ENCODE measurements around the gene KCNK4.
A peak's percentile ranks its signal among the peaks of the same experiment; 100 is the strongest.

Gene KCNK4

DNA sequence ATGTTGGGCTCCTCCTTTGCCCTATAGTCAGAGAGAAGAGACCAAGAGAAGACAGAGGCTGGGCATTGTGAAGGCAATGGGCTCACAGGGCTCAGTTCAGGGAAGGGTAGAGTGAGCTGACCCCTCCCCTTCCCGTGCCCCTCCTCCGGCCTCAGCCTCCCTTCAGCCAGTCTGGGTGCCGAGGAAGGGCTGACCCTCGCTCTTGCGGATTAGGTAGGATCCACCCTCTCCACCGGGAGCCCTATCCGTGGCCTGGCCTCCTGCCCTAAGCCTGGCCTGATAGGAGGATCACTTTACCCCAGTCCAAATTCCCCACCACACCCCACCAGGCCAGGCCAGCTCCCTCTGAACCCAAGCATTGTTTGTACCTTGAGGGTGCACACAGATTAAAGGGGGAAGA lies 42.5 kb upstream of the KCNK4 start:
- Histone ChIP-seq H3K9me3 (replicated peaks; ENCODE audit: low read length) (no peaks in the 10 kb centered on the region), H3K36me3 (ENCODE audit: insufficient read depth, low read length) (peaks cover 10% of the 10 kb centered on the region), H3K27me3 (ENCODE audit: control insufficient read depth, insufficient read depth, low read length) (no peaks in the 10 kb centered on the region), H3K4me1 (ENCODE audit: control insufficient read depth, insufficient read depth, low read length) (peaks cover 40% of the 10 kb centered on the region), H3K4me2 (ENCODE audit: low read length) (no peak overlapping the region), H3K9ac (ENCODE audit: low read depth, low read length) (no peak overlapping the region), H3K4me3 (ENCODE audit: low read length) (no peak overlapping the region)

DNA sequence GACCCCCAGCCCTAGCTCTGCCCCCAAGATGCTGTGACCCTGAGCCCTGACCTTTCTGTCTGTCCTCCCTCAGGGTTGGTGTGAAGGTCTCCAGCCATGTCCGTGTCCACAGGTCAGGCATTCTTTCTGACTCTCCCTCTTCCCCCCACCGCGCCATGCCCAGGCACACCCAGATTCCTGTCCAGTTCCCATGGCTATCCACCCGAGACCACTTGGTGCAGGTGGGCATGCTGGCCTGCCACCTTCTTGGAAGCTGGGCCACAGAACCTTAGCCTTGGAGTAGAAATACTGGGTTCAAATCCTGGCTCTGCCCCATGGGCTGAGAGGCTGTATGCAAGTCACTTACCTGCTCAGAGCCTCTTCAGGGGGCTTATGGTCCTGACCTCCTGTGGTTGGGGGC lies 42.1 kb upstream of the KCNK4 start:
- peaks cover 8% of the 10 kb centered on the region for H3K36me3 ChIP-seq (ENCODE audit: insufficient read depth, low read length)
- no peak overlapping the region for H3K9ac ChIP-seq (ENCODE audit: low read depth, low read length)
- H3K4me3 ChIP-seq (ENCODE audit: low read length) = no peak overlapping the region
- H3K4me2 ChIP-seq (ENCODE audit: low read length) = no peak overlapping the region
- no peaks in the 10 kb centered on the region for H3K27me3 ChIP-seq (ENCODE audit: control insufficient read depth, insufficient read depth, low read length)
- H3K9me3 ChIP-seq (replicated peaks; ENCODE audit: low read length) = no peaks in the 10 kb centered on the region
- H3K4me1 ChIP-seq (ENCODE audit: control insufficient read depth, insufficient read depth, low read length) = peaks cover 38% of the 10 kb centered on the region

DNA sequence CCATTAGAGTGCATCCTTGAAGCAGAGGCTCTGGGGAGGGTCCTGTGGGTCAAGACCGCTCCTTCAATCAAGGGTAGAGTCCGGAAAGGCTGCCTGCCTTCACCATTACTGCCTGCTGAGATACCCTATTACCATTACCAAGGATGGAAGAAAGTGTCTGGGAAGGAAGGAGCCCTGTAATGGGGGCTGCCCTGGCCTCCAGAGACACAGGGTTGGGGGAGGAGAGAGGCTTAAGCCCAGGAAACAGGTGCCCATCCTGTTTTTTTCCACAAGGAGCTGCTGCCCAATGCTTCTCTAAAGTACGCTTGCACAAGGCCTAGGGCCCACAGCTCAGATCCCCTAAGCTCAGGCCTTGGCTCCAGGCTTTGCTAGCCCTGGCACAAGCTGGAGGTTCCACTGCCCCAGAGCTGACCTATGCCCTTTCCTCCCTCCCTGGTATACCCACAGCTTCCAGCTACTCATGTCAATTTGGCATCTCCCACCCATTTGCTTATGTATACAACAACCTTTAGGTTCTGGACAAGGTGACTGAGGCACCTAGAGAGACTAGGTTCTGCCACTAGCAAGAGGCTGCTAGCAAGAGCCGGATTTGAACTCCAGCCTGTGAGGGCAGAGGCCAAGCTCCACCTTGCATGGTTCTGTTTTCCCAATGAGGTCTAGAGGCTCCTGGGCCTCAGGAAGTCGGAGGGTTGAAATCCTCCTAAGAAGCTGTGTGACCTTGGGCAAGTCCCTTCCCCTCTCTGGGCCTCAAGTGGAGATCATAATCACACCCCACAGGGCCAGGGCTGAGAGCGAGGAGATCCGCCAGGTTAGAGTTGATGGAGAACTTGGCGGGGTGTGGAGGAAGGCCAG lies 41.3 kb upstream of the KCNK4 start:
- H3K36me3 ChIP-seq (ENCODE audit: insufficient read depth, low read length) = peaks cover 12% of the 10 kb centered on the region
- H3K9ac ChIP-seq (ENCODE audit: low read depth, low read length) = no peak overlapping the region
- H3K4me1 ChIP-seq (ENCODE audit: control insufficient read depth, insufficient read depth, low read length) = peaks cover 34% of the 10 kb centered on the region
- H3K4me3 ChIP-seq (ENCODE audit: low read length) = no peak overlapping the region
- no peaks in the 10 kb centered on the region for H3K27me3 ChIP-seq (ENCODE audit: control insufficient read depth, insufficient read depth, low read length)
- no peak overlapping the region for H3K4me2 ChIP-seq (ENCODE audit: low read length)
- no peaks in the 10 kb centered on the region for H3K9me3 ChIP-seq (replicated peaks; ENCODE audit: low read length)

DNA sequence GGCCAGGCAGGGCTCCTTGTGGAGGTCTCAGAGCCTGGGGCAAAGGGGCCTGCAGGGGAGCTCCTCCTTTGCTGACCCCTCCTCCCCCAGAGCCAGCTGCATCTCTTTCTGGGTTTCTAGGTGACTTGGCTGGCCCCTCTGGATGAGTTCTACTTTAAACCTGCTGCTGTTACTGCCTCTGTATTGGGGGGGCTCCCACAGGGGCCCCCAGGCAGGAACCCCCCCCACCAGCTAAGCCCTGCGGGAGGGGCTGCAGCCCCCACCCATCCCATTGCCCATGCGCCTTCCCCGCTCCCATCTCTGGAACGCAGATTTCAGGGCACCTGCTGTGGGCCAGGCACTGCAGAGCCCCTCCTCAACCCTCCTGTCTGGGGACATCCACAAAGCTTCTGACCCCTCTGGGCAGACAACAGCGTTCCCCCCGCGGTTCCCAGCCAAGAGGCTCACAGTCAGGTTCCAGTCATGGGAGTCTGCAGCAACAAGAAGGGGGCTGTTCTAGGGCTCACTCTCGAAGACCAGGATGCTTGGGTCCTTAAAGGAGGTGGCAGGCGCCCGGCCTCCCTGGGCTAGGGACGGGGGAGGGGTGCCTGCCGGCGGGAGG lies 40.6 kb upstream of the KCNK4 start:
- Histone ChIP-seq H3K9ac (ENCODE audit: low read depth, low read length) (peak overlapping the region; percentile 62), H3K9me3 (replicated peaks; ENCODE audit: low read length) (no peaks in the 10 kb centered on the region), H3K27me3 (ENCODE audit: control insufficient read depth, insufficient read depth, low read length) (no peaks in the 10 kb centered on the region), H3K4me1 (ENCODE audit: control insufficient read depth, insufficient read depth, low read length) (peaks cover 28% of the 10 kb centered on the region), H3K4me3 (ENCODE audit: low read length) (peak overlapping the region; percentile 92), H3K36me3 (ENCODE audit: insufficient read depth, low read length) (peaks cover 15% of the 10 kb centered on the region), H3K4me2 (ENCODE audit: low read length) (peak overlapping the region; percentile 88)

GRCh38 chr11:64251016-64251752 lies 39.9 kb upstream of the KCNK4 start, which contains the start of gene PLCB3:
Gene PLCB3, plus strand, starts transcription at chr11:64251530. Its CDS starts 120 bp downstream, at chr11:64251650.
- peaks cover 28% of the 10 kb centered on the region for H3K4me1 ChIP-seq (ENCODE audit: control insufficient read depth, insufficient read depth, low read length)
- peak within 1 kb of the TSS; percentile 92 for H3K4me3 ChIP-seq (ENCODE audit: low read length)
- peak within 1 kb of the TSS; percentile 88 for H3K4me2 ChIP-seq (ENCODE audit: low read length)
- H3K9me3 ChIP-seq (replicated peaks; ENCODE audit: low read length) = no peaks in the 10 kb centered on the region
- no peaks in the 10 kb centered on the region for H3K27me3 ChIP-seq (ENCODE audit: control insufficient read depth, insufficient read depth, low read length)
- H3K9ac ChIP-seq (ENCODE audit: low read depth, low read length) = peak within 1 kb of the TSS; percentile 93
- H3K36me3 ChIP-seq (ENCODE audit: insufficient read depth, low read length) = peaks cover 22% of the 10 kb centered on the region

DNA sequence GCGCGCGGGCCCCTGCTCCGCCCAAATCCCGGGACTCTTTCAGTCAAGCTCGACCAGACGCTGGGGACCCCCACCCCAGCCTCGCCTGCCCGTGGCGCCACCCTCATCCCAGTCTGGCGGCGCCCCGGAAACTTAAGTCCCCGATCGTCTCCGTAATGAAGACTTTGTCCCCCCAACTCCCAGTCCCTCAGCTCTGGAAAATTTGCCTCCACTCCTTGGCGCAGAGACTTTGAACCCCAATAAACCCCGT lies 39.4 kb upstream of the KCNK4 start:
- Histone ChIP-seq H3K9ac (ENCODE audit: low read depth, low read length) (peak overlapping the region; percentile 93), H3K4me2 (ENCODE audit: low read length) (peak overlapping the region; percentile 88), H3K9me3 (replicated peaks; ENCODE audit: low read length) (no peaks in the 10 kb centered on the region), H3K36me3 (ENCODE audit: insufficient read depth, low read length) (peaks cover 27% of the 10 kb centered on the region), H3K27me3 (ENCODE audit: control insufficient read depth, insufficient read depth, low read length) (no peaks in the 10 kb centered on the region), H3K4me1 (ENCODE audit: control insufficient read depth, insufficient read depth, low read length) (peaks cover 28% of the 10 kb centered on the region), H3K4me3 (ENCODE audit: low read length) (peak overlapping the region; percentile 92)

- Histone ChIP-seq H3K9ac (ENCODE audit: low read depth, low read length) (peak overlapping the region; percentile 93), H3K4me3 (ENCODE audit: low read length) (peak overlapping the region; percentile 92), H3K4me2 (ENCODE audit: low read length) (peak overlapping the region; percentile 88), H3K36me3 (ENCODE audit: insufficient read depth, low read length) (peaks cover 30% of the 10 kb centered on the region), H3K9me3 (replicated peaks; ENCODE audit: low read length) (no peaks in the 10 kb centered on the region), H3K27me3 (ENCODE audit: control insufficient read depth, insufficient read depth, low read length) (no peaks in the 10 kb centered on the region), H3K4me1 (ENCODE audit: control insufficient read depth, insufficient read depth, low read length) (peaks cover 24% of the 10 kb centered on the region)
Measured at GRCh38 chr11:64252003-64252872, 38.9 kb upstream of the KCNK4 start.

DNA sequence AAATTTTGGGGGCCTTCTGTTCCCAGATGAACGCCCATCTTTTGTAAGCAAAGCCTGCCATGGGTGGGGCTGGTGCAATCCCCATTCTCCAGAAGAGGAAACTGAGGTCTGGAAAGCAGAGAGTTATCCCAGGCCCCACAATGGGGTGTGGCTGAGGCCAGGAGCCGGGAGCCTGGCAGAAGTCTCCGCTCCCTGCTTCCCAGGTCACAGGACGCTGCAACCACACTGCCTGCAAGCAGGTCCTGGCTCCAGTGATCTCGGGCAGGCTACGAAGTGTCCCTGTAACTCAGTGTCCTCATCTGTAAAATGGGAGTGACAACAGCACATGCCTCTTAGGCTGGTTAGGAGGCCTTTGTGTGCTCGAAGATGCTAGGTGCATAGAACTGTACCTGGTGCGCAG lies 38.1 kb upstream of the KCNK4 start:
- Histone ChIP-seq H3K4me3 (ENCODE audit: low read length) (peak overlapping the region; percentile 92), H3K36me3 (ENCODE audit: insufficient read depth, low read length) (peaks cover 34% of the 10 kb centered on the region), H3K9ac (ENCODE audit: low read depth, low read length) (peak overlapping the region; percentile 93), H3K4me1 (ENCODE audit: control insufficient read depth, insufficient read depth, low read length) (peaks cover 18% of the 10 kb centered on the region), H3K9me3 (replicated peaks; ENCODE audit: low read length) (no peaks in the 10 kb centered on the region), H3K4me2 (ENCODE audit: low read length) (peak overlapping the region; percentile 88), H3K27me3 (ENCODE audit: control insufficient read depth, insufficient read depth, low read length) (no peaks in the 10 kb centered on the region)

GRCh38 chr11:64253481-64253880 lies 37.6 kb upstream of the KCNK4 start:
- no peaks in the 10 kb centered on the region for H3K9me3 ChIP-seq (replicated peaks; ENCODE audit: low read length)
- H3K4me2 ChIP-seq (ENCODE audit: low read length) = peak overlapping the region; percentile 88
- no peaks in the 10 kb centered on the region for H3K27me3 ChIP-seq (ENCODE audit: control insufficient read depth, insufficient read depth, low read length)
- peaks cover 18% of the 10 kb centered on the region for H3K4me1 ChIP-seq (ENCODE audit: control insufficient read depth, insufficient read depth, low read length)
- peak overlapping the region; percentile 32 for H3K9ac ChIP-seq (ENCODE audit: low read depth, low read length)
- H3K4me3 ChIP-seq (ENCODE audit: low read length) = peak overlapping the region; percentile 92
- H3K36me3 ChIP-seq (ENCODE audit: insufficient read depth, low read length) = peaks cover 38% of the 10 kb centered on the region

GRCh38 chr11:64254326-64254725 lies 36.8 kb upstream of the KCNK4 start:
- Histone ChIP-seq H3K4me1 (ENCODE audit: control insufficient read depth, insufficient read depth, low read length) (peaks cover 18% of the 10 kb centered on the region), H3K27me3 (ENCODE audit: control insufficient read depth, insufficient read depth, low read length) (no peaks in the 10 kb centered on the region), H3K36me3 (ENCODE audit: insufficient read depth, low read length) (peaks cover 47% of the 10 kb centered on the region), H3K9ac (ENCODE audit: low read depth, low read length) (no peak overlapping the region), H3K9me3 (replicated peaks; ENCODE audit: low read length) (no peaks in the 10 kb centered on the region), H3K4me3 (ENCODE audit: low read length) (no peak overlapping the region), H3K4me2 (ENCODE audit: low read length) (no peak overlapping the region)

Data from skeletal muscle satellite cell (primary cell).